Hepatocyte (in vitro differentiated cells): ENCODE data around the gene CDKL2. TPM values are rescaled to one million over a fixed set of nuclear protein-coding genes. Genes with fewer than 3 reads are reported as not detected.
A peak's percentile ranks its signal among the peaks of the same experiment; 100 is the strongest.
"Not testable (repeated sequence)": the region's sequence is repeated elsewhere in the genome, so short reads cannot be mapped to it uniquely, and the experiment has no call there.

Experiments used
- DNase-seq: peaks from one replicate; pipeline ENCODE4 v3.0.0-alpha.2; 2016; ENCODE audit warnings: low spot score
- H2AFZ ChIP-seq: fragments of 200-600 bp; sonication (generic); 2 replicates; pipeline ENCODE4 v1.6.0; 2016; ENCODE audit warnings: antibody characterized with exemption, mild to moderate bottlenecking
- H3K27ac ChIP-seq: fragments of 200-600 bp; sonication (generic); 2 replicates; pipeline ENCODE4 v1.5.1; 2016; ENCODE audit warnings: mild to moderate bottlenecking
- H3K27me3 ChIP-seq: fragments of 200-600 bp; sonication (generic); 2 replicates; pipeline ENCODE4 v1.6.1; 2016
- H3K36me3 ChIP-seq: fragments of 200-600 bp; sonication (generic); replicated peaks from 2 replicates; pipeline ENCODE4 v1.5.1; 2016; ENCODE audit warnings: low read depth; ENCODE audit not compliant: insufficient read depth
- H3K4me1 ChIP-seq: fragments of 200-600 bp; sonication (generic); 2 replicates; pipeline ENCODE4 v1.5.1; 2016; ENCODE audit warnings: mild to moderate bottlenecking, moderate library complexity; ENCODE audit not compliant: insufficient read depth
- H3K4me2 ChIP-seq: fragments of 200-600 bp; sonication (generic); 2 replicates; pipeline ENCODE4 v1.6.0; 2016
- H3K4me3 ChIP-seq: fragments of 200-600 bp; sonication (generic); 2 replicates; pipeline ENCODE4 v1.5.1; 2016; ENCODE audit warnings: mild to moderate bottlenecking
- H3K79me2 ChIP-seq: fragments of 200-600 bp; sonication (generic); 2 replicates; pipeline ENCODE4 v1.6.0; 2017; ENCODE audit warnings: mild to moderate bottlenecking
- H3K9me2 ChIP-seq: fragments of 200-600 bp; sonication (generic); replicated peaks from 2 replicates; pipeline ENCODE4 v1.6.0; 2017; ENCODE audit warnings: mild to moderate bottlenecking; ENCODE audit not compliant: insufficient read depth
- H3K9me3 ChIP-seq: fragments of 200-600 bp; sonication (generic); 2 replicates; pipeline ENCODE4 v1.5.1; 2016; ENCODE audit warnings: low read depth, mild to moderate bottlenecking
- H4K20me1 ChIP-seq: fragments of 200-600 bp; sonication (generic); 2 replicates; pipeline ENCODE4 v1.6.0; 2016; ENCODE audit warnings: mild to moderate bottlenecking; ENCODE audit not compliant: insufficient read depth, poor library complexity, severe bottlenecking
- CTCF ChIP-seq: fragments of 200-600 bp; sonication (generic); IDR thresholded peaks from 2 replicates; pipeline ENCODE4 v1.5.1; 2016; ENCODE audit warnings: antibody characterized with exemption, mild to moderate bottlenecking; ENCODE audit not compliant: poor library complexity
- EZH2 ChIP-seq: fragments of 200-600 bp; sonication (generic); IDR thresholded peaks from 2 replicates; pipeline ENCODE4 v1.6.1; 2016; ENCODE audit warnings: antibody characterized with exemption, mild to moderate bottlenecking, borderline replicate concordance
- EZH2phosphoT487 ChIP-seq: fragments of 200-600 bp; sonication (generic); IDR thresholded peaks from one replicate; pipeline ENCODE4 v1.6.1; 2018; ENCODE audit warnings: antibody characterized with exemption, mild to moderate bottlenecking, low read depth, moderate library complexity; ENCODE audit not compliant: unreplicated experiment, severe bottlenecking
- WGBS: methylation state at CpG from one replicate; pipeline ENCODE4 v1.1.6; 2016; ENCODE audit warnings: low lambda C conversion rate; ENCODE audit errors: missing lambda C conversion rate; 5-methylcytosine and 5-hydroxymethylcytosine counted together
- polyA plus RNA-seq: library from polyadenylated mRNA; unstranded; fragments of >200 nt; fragmentation: Nextera tagmentation; extraction: Ambion mirVana; gene quantifications from 2 replicates; pipeline ENCODE4 v1.2.1, GENCODE V29; 2016
- total RNA-seq: library from RNA; depleted of rRNA; stranded (reverse); fragments of >200 nt; gene quantifications from 2 replicates; pipeline ENCODE4 v1.2.3, GENCODE V29; 2014

Gene CDKL2
- total and polyA plus RNA-seq, 2 experiments from 2014 or later = 0.83 to 1.9 TPM

GRCh38 chr4:75542824-75543223, 87.5 kb downstream of the CDKL2 start:
- Histone ChIP-seq H3K9me3 (no peaks in the 10 kb centered on the region), H3K27me3 (no peaks in the 10 kb centered on the region), H2AFZ (no peak overlapping the region), H3K36me3 (no peaks in the 10 kb centered on the region), H3K9me2 (no peaks in the 10 kb centered on the region), H3K4me2 (no peak overlapping the region), H4K20me1 (no peaks in the 10 kb centered on the region), H3K4me3 (no peak overlapping the region), H3K79me2 (no peaks in the 10 kb centered on the region), H3K27ac (no peak overlapping the region), H3K4me1 (no peaks in the 10 kb centered on the region)
- no peak for TF ChIP-seq EZH2
- TF ChIP-seq CTCF = no peak
- TF ChIP-seq EZH2phosphoT487 = no peak
- DNase-seq = peak; percentile 17

- not testable (repeated sequence) for H2AFZ ChIP-seq, H3K9me3 ChIP-seq, H3K36me3 ChIP-seq, H3K9me2 ChIP-seq, H3K27ac ChIP-seq, H3K27me3 ChIP-seq, H4K20me1 ChIP-seq, H3K4me3 ChIP-seq, H3K79me2 ChIP-seq, H3K4me2 ChIP-seq, DNase-seq, H3K4me1 ChIP-seq
- 92% methylated on average over 6 of the region's 6 CpGs for WGBS
Measured at GRCh38 chr4:75537308-75537707, 93.0 kb downstream of the CDKL2 start.

GRCh38 chr4:75533926-75534325, 96.4 kb downstream of the CDKL2 start:
- not testable (repeated sequence) for H3K4me1 ChIP-seq, H3K9me2 ChIP-seq, H3K27ac ChIP-seq, H3K27me3 ChIP-seq, H3K9me3 ChIP-seq, H3K36me3 ChIP-seq, H2AFZ ChIP-seq, H3K79me2 ChIP-seq, H4K20me1 ChIP-seq, H3K4me3 ChIP-seq, DNase-seq, H3K4me2 ChIP-seq

- not testable (repeated sequence) for H2AFZ ChIP-seq, DNase-seq, H3K4me1 ChIP-seq, H3K79me2 ChIP-seq, H3K27ac ChIP-seq, H3K4me2 ChIP-seq, H4K20me1 ChIP-seq, H3K9me3 ChIP-seq, H3K9me2 ChIP-seq, H3K36me3 ChIP-seq, H3K4me3 ChIP-seq, H3K27me3 ChIP-seq
- WGBS = 98% methylated on average over 4 of the region's 4 CpGs
Measured at GRCh38 chr4:75533339-75533887, 96.9 kb downstream of the CDKL2 start.

- H3K4me2 ChIP-seq, H3K27ac ChIP-seq, H3K27me3 ChIP-seq, H3K9me2 ChIP-seq, H4K20me1 ChIP-seq, DNase-seq, H3K79me2 ChIP-seq, H3K9me3 ChIP-seq, H2AFZ ChIP-seq, H3K4me1 ChIP-seq, H3K4me3 ChIP-seq, H3K36me3 ChIP-seq: not testable (repeated sequence)
- WGBS = 96% methylated on average over 7 of the region's 7 CpGs
Measured at GRCh38 chr4:75531536-75532143, 98.7 kb downstream of the CDKL2 start.
